HEK293 (cell line): ENCODE measurements around the gene DAAM2.

Experiments
- CTCF ChIA-PET: fragments of 350-600 bp; formaldehyde crosslinking; extraction: SDS; loops from one replicate; lab custom pipeline; 2021; ENCODE audit warnings: antibody characterized with exemption; lab: Yijun Ruan, JAX
- POLR2A ChIA-PET: fragments of 300-600 bp; formaldehyde crosslinking; extraction: SDS; loops from one replicate; lab custom pipeline; 2020; ENCODE audit warnings: antibody characterized with exemption, inconsistent platforms; lab: Yijun Ruan, JAX
- H3K27ac ChIP-seq: fragments of 200-500 bp; sonication (Bioruptor generic); 2 replicates; pipeline ENCODE4 v1.5.1; 2014; ENCODE audit warnings: low read depth, low read length, control low read depth, inconsistent platforms; ENCODE audit errors: extremely low read depth
- H3K36me3 ChIP-seq, 2 experiments: fragments of 200-500 bp in 1 of 2; sonication (Bioruptor generic) in 1 of 2; 1 replicate in 1 of 2; 2 replicates in 1 of 2; pipeline ENCODE4 v1.5.1; 2014 to 2017; ENCODE audit warnings: inconsistent platforms in 2 of 2, low read length in 2 of 2; ENCODE audit not compliant: control insufficient read depth in 2 of 2, insufficient read depth in 1 of 2
- H3K4me1 ChIP-seq: fragments of 200-500 bp; sonication (Bioruptor generic); 2 replicates; pipeline ENCODE4 v1.5.1; 2014; ENCODE audit warnings: mild to moderate bottlenecking, low read length, inconsistent platforms; ENCODE audit not compliant: control insufficient read depth, insufficient read depth
- H3K4me3 ChIP-seq: 2 replicates; pipeline ENCODE4 v1.5.1; 2011; ENCODE audit warnings: low read depth, mild to moderate bottlenecking, control low read depth, low read length, moderate library complexity
- H3K9me3 ChIP-seq: fragments of 200-500 bp; sonication (Bioruptor generic); 2 replicates; pipeline ENCODE4 v1.5.1; 2014; ENCODE audit warnings: low read depth, low read length, inconsistent platforms; ENCODE audit not compliant: control insufficient read depth, insufficient read depth
- BCL11A ChIP-seq: fragments of 450-650 bp; formaldehyde crosslinking; IDR thresholded peaks from 2 replicates; pipeline ENCODE4 v1.5.1; 2016; ENCODE audit warnings: low read depth, missing biosample characterization, missing genetic modification characterization
- FEZF1 ChIP-seq: fragments of 450-650 bp; formaldehyde crosslinking; IDR thresholded peaks from 2 replicates; pipeline ENCODE4 v1.5.1; 2016; ENCODE audit warnings: missing biosample characterization, missing genetic modification characterization
- OSR2 ChIP-seq: fragments of 450-650 bp; formaldehyde crosslinking; IDR thresholded peaks from 2 replicates; pipeline ENCODE4 v1.5.1; 2016; ENCODE audit warnings: missing biosample characterization, missing genetic modification characterization
- WT1 ChIP-seq: fragments of 450-650 bp; formaldehyde crosslinking; IDR thresholded peaks from 2 replicates; pipeline ENCODE4 v1.5.1; 2016; ENCODE audit warnings: missing biosample characterization, missing genetic modification characterization
- ZBTB17 ChIP-seq: fragments of 450-650 bp; formaldehyde crosslinking; IDR thresholded peaks from 2 replicates; pipeline ENCODE4 v1.5.1; 2016; ENCODE audit warnings: missing biosample characterization, missing genetic modification characterization
- ZNF202 ChIP-seq: fragments of 450-650 bp; formaldehyde crosslinking; IDR thresholded peaks from 2 replicates; pipeline ENCODE4 v1.5.1; 2016; ENCODE audit warnings: missing biosample characterization, missing genetic modification characterization, borderline replicate concordance
- ZNF366 ChIP-seq: fragments of 450-650 bp; formaldehyde crosslinking; conservative IDR thresholded peaks from 2 replicates; pipeline ENCODE4 v1.5.1; 2016; ENCODE audit warnings: missing biosample characterization, missing genetic modification characterization
- ZNF561 ChIP-seq: fragments of 450-650 bp; IDR thresholded peaks from 2 replicates; pipeline ENCODE4 v1.5.1; 2018; ENCODE audit warnings: missing biosample characterization, missing genetic modification characterization, borderline replicate concordance
- ZNF843 ChIP-seq: fragments of 450-650 bp; formaldehyde crosslinking; IDR thresholded peaks from 2 replicates; pipeline ENCODE4 v1.5.1; 2016; ENCODE audit warnings: missing biosample characterization, missing genetic modification characterization
- ZSCAN30 ChIP-seq: fragments of 450-650 bp; IDR thresholded peaks from 2 replicates; pipeline ENCODE4 v1.5.1; 2018; ENCODE audit warnings: missing biosample characterization, mild to moderate bottlenecking, missing genetic modification characterization, moderate library complexity
- TF ChIP-seq, protein P1 (sequence below): fragments of 450-650 bp; formaldehyde crosslinking; IDR thresholded peaks from 2 replicates; pipeline ENCODE4 v1.5.1; 2016; ENCODE audit warnings: missing biosample characterization, missing genetic modification characterization
- TF ChIP-seq, protein P2 (sequence below): fragments of 450-650 bp; formaldehyde crosslinking; IDR thresholded peaks from 2 replicates; pipeline ENCODE4 v1.5.1; 2017; ENCODE audit warnings: missing biosample characterization, missing genetic modification characterization
- TF ChIP-seq, protein P3 (sequence below): fragments of 450-650 bp; formaldehyde crosslinking; IDR thresholded peaks from 2 replicates; pipeline ENCODE4 v1.5.1; 2016; ENCODE audit warnings: missing biosample characterization, missing genetic modification characterization
- TF ChIP-seq, protein P4 (sequence below): fragments of 450-650 bp; formaldehyde crosslinking; IDR thresholded peaks from 2 replicates; pipeline ENCODE4 v1.5.1; 2017; ENCODE audit warnings: missing biosample characterization, missing genetic modification characterization
- TF ChIP-seq, protein P5 (sequence below): fragments of 450-650 bp; formaldehyde crosslinking; IDR thresholded peaks from 2 replicates; pipeline ENCODE4 v1.5.1; 2016; ENCODE audit warnings: missing biosample characterization, missing genetic modification characterization
- TF ChIP-seq, protein P6 (sequence below): fragments of 450-650 bp; formaldehyde crosslinking; conservative IDR thresholded peaks from 2 replicates; pipeline ENCODE4 v1.5.1; 2016; ENCODE audit warnings: low read depth, missing biosample characterization, missing genetic modification characterization

The DAAM2 gene

DNA sequence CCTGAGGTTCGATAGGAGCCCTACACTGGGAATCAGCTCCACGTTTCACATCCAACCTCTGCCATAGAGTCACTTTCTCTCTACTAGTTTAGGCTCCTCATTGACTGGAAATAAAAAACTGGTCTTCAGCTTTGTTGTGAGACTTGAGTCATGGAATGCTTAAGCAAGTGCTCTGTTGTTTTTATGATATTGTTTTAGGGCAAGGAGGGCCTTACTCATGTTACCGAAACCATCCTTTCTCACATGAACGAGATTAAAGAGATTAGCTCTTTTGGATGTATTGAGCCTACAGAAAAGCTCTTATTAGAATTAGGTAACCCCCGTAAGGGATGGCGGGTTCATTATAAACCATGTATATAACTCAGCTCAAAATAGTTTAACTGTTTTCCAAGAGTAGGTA is 149.0 kb downstream of the DAAM2 start:
- TF ChIP-seq ZNF843 (tag by site-specific recombination) = peak; percentile 49; the same call in 1 of the 2 replicates
- TF ChIP-seq OSR2 (tag by site-specific recombination) = peak; percentile 38; the same call in 1 of the 2 replicates
- TF ChIP-seq, protein P1, sequence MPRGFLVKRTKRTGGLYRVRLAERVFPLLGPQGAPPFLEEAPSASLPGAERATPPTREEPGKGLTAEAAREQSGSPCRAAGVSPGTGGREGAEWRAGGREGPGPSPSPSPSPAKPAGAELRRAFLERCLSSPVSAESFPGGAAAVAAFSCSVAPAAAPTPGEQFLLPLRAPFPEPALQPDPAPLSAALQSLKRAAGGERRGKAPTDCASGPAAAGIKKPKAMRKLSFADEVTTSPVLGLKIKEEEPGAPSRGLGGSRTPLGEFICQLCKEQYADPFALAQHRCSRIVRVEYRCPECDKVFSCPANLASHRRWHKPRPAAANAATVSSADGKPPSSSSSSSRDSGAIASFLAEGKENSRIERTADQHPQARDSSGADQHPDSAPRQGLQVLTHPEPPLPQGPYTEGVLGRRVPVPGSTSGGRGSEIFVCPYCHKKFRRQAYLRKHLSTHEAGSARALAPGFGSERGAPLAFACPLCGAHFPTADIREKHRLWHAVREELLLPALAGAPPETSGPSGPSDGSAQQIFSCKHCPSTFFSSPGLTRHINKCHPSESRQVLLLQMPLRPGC = 0 out of 2 replicates have a peak, but pooled peaks have one; percentile 23
- TF ChIP-seq, protein P2, sequence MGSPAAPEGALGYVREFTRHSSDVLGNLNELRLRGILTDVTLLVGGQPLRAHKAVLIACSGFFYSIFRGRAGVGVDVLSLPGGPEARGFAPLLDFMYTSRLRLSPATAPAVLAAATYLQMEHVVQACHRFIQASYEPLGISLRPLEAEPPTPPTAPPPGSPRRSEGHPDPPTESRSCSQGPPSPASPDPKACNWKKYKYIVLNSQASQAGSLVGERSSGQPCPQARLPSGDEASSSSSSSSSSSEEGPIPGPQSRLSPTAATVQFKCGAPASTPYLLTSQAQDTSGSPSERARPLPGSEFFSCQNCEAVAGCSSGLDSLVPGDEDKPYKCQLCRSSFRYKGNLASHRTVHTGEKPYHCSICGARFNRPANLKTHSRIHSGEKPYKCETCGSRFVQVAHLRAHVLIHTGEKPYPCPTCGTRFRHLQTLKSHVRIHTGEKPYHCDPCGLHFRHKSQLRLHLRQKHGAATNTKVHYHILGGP (tag by site-specific recombination) = no peak
- TF ChIP-seq ZBTB17 = no peak
- peak; percentile 81 for TF ChIP-seq WT1 (tag by site-specific recombination)
- TF ChIP-seq, protein P3, sequence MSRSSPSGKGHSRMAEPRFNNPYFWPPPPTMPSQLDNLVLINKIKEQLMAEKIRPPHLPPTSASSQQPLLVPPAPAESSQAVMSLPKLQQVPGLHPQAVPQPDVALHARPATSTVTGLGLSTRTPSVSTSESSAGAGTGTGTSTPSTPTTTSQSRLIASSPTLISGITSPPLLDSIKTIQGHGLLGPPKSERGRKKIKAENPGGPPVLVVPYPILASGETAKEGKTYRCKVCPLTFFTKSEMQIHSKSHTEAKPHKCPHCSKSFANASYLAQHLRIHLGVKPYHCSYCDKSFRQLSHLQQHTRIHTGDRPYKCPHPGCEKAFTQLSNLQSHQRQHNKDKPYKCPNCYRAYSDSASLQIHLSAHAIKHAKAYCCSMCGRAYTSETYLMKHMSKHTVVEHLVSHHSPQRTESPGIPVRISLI (tag by site-specific recombination) = peak; percentile 41; the same call in 1 of the 2 replicates
- peak; percentile 43; the same call in 1 of the 2 replicates for TF ChIP-seq BCL11A
- no peak for TF ChIP-seq ZNF202 (tag by site-specific recombination)
- no peak for TF ChIP-seq ZNF366 (tag by site-specific recombination)
- TF ChIP-seq, protein P4, sequence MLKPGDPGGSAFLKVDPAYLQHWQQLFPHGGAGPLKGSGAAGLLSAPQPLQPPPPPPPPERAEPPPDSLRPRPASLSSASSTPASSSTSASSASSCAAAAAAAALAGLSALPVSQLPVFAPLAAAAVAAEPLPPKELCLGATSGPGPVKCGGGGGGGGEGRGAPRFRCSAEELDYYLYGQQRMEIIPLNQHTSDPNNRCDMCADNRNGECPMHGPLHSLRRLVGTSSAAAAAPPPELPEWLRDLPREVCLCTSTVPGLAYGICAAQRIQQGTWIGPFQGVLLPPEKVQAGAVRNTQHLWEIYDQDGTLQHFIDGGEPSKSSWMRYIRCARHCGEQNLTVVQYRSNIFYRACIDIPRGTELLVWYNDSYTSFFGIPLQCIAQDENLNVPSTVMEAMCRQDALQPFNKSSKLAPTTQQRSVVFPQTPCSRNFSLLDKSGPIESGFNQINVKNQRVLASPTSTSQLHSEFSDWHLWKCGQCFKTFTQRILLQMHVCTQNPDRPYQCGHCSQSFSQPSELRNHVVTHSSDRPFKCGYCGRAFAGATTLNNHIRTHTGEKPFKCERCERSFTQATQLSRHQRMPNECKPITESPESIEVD (tag by site-specific recombination) = peak; percentile 35; the same call in 1 of the 2 replicates
- TF ChIP-seq ZSCAN30 (tag by site-specific recombination) = no peak
- 0 out of 2 replicates have a peak, but pooled peaks have one; percentile 40 for TF ChIP-seq ZNF561 (tag by site-specific recombination)
- TF ChIP-seq FEZF1 (tag by site-specific recombination) = 0 out of 2 replicates have a peak, but pooled peaks have one; percentile 51
- TF ChIP-seq, protein P5, sequence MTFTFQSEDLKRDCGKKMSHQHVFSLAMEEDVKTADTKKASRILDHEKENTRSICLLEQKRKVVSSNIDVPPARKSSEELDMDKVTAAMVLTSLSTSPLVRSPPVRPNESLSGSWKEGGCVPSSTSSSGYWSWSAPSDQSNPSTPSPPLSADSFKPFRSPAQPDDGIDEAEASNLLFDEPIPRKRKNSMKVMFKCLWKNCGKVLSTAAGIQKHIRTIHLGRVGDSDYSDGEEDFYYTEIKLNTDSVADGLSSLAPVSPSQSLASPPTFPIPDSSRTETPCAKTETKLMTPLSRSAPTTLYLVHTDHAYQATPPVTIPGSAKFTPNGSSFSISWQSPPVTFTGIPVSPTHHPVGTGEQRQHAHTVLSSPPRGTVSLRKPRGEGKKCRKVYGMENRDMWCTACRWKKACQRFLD (tag by site-specific recombination) = no peak
- TF ChIP-seq, protein P6, sequence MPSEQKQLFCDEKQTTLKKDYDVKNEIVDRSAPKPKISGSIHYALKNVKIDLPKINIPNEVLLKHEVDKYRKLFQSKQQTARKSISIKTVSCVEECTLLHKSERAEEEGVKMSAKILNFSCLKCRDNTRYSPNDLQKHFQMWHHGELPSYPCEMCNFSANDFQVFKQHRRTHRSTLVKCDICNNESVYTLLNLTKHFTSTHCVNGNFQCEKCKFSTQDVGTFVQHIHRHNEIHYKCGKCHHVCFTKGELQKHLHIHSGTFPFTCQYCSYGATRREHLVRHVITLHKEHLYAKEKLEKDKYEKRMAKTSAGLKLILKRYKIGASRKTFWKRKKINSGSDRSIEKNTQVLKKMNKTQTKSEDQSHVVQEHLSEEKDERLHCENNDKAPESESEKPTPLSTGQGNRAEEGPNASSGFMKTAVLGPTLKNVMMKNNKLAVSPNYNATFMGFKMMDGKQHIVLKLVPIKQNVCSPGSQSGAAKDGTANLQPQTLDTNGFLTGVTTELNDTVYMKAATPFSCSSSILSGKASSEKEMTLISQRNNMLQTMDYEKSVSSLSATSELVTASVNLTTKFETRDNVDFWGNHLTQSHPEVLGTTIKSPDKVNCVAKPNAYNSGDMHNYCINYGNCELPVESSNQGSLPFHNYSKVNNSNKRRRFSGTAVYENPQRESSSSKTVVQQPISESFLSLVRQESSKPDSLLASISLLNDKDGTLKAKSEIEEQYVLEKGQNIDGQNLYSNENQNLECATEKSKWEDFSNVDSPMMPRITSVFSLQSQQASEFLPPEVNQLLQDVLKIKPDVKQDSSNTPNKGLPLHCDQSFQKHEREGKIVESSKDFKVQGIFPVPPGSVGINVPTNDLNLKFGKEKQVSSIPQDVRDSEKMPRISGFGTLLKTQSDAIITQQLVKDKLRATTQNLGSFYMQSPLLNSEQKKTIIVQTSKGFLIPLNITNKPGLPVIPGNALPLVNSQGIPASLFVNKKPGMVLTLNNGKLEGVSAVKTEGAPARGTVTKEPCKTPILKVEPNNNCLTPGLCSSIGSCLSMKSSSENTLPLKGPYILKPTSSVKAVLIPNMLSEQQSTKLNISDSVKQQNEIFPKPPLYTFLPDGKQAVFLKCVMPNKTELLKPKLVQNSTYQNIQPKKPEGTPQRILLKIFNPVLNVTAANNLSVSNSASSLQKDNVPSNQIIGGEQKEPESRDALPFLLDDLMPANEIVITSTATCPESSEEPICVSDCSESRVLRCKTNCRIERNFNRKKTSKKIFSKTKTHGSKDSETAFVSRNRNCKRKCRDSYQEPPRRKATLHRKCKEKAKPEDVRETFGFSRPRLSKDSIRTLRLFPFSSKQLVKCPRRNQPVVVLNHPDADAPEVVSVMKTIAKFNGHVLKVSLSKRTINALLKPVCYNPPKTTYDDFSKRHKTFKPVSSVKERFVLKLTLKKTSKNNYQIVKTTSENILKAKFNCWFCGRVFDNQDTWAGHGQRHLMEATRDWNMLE (tag by site-specific recombination) = no peak
- TF ChIP-seq, all 188 proteins: peak for 9
- Histone ChIP-seq H3K4me3 (no peak overlapping the region), H3K9me3 (no peaks in the 10 kb centered on the region), H3K4me1 (peaks cover 14% of the 10 kb centered on the region), H3K27ac (no peak overlapping the region), H3K36me3 (no peaks in the 10 kb centered on the region)
- POLR2A ChIA-PET = interaction anchor here (0.6 kb wide), 1 partner anchor 216 kb away, joined by 3 read pairs; the partner anchor contains the start of gene KIF6
- CTCF ChIA-PET = interaction anchor here (0.7 kb wide), 2 partner anchors 76 to 78 kb away, joined by 3 to 4 read pairs; no protein-coding TSS in a partner anchor
